ENCODE data around the gene SLC4A5. TPM values are rescaled to one million over a fixed set of nuclear protein-coding genes. Genes with fewer than 3 reads are reported as not detected.
A peak's percentile ranks its signal among the peaks of the same experiment; 100 is the strongest.

Gene SLC4A5
- total RNA-seq, 4 donors from 2014 or later, result 4.2 to 22.9 (median 9.5) TPM

DNA sequence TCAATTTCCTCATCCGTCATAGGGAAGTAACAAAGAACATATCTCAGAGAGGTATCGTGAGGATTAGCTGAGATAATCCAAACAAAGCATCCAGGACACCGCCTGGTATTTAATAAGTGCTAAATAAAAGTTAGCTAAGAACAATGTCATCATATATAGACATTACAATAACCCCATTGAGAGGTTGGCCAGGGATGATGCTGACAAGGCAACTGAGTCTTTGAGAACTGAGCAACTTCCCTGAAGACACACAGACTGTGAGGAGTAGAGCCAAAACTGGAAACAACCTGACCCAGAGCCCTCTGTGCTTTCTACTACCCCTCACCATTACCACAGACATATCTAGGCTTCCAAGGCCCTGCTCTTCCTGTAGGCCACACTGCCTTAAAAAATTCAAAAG, 38.5 kb upstream of the SLC4A5 start:
- Histone ChIP-seq H3K4me3 (no peak overlapping the region), H3K4me1 (peaks cover 0 to 85% (median 23%) of the 10 kb centered on the region in 4 donors), H3K27ac (peak overlapping the region in 2 of 4 donors; percentile 8 to 16), H3K27me3 (no peaks in the 10 kb centered on the region), H3K9me3 (no peaks in the 10 kb centered on the region), H3K36me3 (peaks cover 0 to 18% (median 0%) of the 10 kb centered on the region in 3 donors)
- WGBS, 2 donors, result 62 to 66% methylated on average over 3 of the region's 3 CpGs
- TF ChIP-seq POLR2A (IDR thresholded peaks at IDR 0.05) (no peak), EP300 (IDR thresholded peaks at IDR 0.05) (no peak)
- TF ChIP-seq, protein P1, sequence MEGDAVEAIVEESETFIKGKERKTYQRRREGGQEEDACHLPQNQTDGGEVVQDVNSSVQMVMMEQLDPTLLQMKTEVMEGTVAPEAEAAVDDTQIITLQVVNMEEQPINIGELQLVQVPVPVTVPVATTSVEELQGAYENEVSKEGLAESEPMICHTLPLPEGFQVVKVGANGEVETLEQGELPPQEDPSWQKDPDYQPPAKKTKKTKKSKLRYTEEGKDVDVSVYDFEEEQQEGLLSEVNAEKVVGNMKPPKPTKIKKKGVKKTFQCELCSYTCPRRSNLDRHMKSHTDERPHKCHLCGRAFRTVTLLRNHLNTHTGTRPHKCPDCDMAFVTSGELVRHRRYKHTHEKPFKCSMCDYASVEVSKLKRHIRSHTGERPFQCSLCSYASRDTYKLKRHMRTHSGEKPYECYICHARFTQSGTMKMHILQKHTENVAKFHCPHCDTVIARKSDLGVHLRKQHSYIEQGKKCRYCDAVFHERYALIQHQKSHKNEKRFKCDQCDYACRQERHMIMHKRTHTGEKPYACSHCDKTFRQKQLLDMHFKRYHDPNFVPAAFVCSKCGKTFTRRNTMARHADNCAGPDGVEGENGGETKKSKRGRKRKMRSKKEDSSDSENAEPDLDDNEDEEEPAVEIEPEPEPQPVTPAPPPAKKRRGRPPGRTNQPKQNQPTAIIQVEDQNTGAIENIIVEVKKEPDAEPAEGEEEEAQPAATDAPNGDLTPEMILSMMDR (IDR thresholded peaks at IDR 0.05), result no peak
- no peak for DNase-seq (ENCODE audit: low spot score in 2 of 2)

DNA sequence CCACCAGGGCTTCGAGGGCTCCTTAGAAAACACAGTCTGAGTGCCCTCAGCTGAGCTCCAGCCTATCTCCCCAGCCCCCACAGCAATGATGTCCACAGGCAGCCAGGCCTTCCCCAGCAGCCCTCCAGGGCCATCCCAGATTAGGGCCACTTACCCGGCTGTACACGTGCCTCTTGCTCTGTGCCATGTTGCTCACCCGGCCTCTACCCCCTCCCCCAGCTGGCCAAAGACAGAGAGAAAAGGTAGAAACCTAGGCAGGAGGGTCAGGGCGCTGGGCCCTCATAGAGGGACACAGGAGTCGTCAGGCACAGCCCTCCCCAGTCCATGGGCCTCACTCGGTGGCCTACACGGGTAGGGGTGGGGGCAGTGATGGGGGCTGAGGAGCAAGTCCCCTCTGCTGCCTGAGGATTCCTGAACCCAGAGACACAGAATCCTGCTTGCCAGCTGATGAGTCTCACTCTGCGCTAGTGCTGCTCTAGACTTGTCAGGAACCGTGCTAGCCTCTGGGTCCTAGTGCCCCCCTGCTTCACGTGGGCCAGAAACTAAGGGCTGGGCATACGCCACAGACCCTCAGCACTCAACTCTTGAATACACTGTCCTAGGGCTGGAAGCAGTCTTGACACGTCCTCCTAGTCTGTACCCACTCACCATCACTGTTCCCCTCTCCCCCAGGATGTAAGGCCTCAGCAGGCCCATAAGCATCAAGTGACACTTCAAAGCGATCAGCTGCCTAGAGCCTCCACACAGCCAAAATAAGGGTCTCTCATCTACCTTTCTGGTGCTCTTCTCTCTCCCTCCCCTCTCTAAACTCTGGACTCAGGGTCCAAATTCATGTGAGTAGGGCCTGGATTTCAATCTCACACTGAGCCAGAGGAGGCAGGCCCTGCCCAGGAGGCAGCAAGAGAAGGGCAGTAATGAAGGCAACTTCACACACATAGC, 36.9 kb upstream of the SLC4A5 start, which contains the start of gene DCTN1:
DCTN1 (minus strand) TSS at position 461 of the 939 bp plus-strand sequence; CDS start at position 187, 274 bp downstream.
- Histone ChIP-seq H3K4me3 (peak within 1 kb of the TSS; percentile 27 to 49 (median 33)), H3K4me1 (peaks cover 0 to 78% (median 23%) of the 10 kb centered on the region in 4 donors), H3K27me3 (no peaks in the 10 kb centered on the region), H3K27ac (peak within 1 kb of the TSS in 3 of 4 donors; percentile 55 to 72 (median 68)), H3K36me3 (peaks cover 0 to 26% (median 0%) of the 10 kb centered on the region in 3 donors), H3K9me3 (no peaks in the 10 kb centered on the region)
- peak in 1 of 2 donors; percentile 37 for DNase-seq (ENCODE audit: low spot score in 2 of 2)
- TF ChIP-seq EP300 (IDR thresholded peaks at IDR 0.05) (no peak), POLR2A (IDR thresholded peaks at IDR 0.05) (no peak)
- TF ChIP-seq, protein P1 (IDR thresholded peaks at IDR 0.05), result no peak
- 15 to 22% methylated on average over 14 of the region's 14 CpGs for WGBS, 2 donors

DNA sequence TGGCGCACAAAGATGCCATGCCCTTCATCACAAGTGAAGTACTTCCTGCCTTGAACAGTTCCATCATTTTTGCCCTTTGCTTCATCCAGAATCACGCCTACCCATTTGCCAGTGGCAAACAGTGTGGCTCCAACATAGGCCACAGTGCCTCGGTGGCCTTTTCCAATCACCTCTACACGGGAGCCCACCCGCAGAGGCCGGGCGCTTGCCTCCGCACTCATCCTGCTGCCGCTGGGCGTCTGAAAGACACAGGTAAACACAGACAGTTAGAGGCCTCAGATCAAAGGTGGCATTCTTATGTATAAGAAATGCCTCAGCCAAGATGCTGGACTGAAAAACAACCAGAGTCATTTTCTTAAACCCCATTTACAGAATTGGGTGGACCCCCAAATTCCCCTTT, 34.8 kb upstream of the SLC4A5 start:
- Histone ChIP-seq H3K4me3 (no peak overlapping the region), H3K4me1 (peaks cover 0 to 78% (median 23%) of the 10 kb centered on the region in 4 donors), H3K27me3 (no peaks in the 10 kb centered on the region), H3K9me3 (no peaks in the 10 kb centered on the region), H3K36me3 (peaks cover 0 to 26% (median 0%) of the 10 kb centered on the region in 3 donors), H3K27ac (no peak overlapping the region)
- 91 to 94% methylated on average over 10 of the region's 10 CpGs for WGBS, 2 donors
- TF ChIP-seq EP300 (IDR thresholded peaks at IDR 0.05), result no peak
- TF ChIP-seq, protein P1 (IDR thresholded peaks at IDR 0.05), result no peak
- no peak for TF ChIP-seq POLR2A (IDR thresholded peaks at IDR 0.05)
- no peak for DNase-seq (ENCODE audit: low spot score in 2 of 2)

DNA sequence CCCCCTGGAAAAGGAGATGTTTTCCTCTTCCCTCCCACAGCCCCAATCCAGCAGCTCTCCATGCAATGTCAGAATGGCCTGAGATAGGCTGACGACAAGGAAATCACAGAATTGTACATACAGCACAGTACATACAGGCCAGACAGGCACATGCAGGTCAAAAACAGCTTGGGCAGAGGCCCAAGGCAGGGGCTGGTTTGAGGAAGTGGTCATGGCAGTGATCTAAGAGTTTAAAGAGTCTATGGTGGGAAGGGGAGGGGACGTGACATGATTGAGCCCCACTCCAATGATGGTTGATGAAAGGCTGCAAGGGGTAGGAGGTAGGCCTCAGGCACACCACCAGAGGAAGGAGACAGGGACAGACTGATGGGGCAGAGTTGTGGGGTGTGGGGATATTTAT, 32.6 kb upstream of the SLC4A5 start:
- 88 to 92% methylated on average over 2 of the region's 2 CpGs for WGBS, 2 donors
- peaks cover 0 to 68% (median 21%) of the 10 kb centered on the region in 4 donors for H3K4me1 ChIP-seq
- no peak overlapping the region for H3K27ac ChIP-seq
- H3K9me3 ChIP-seq, result no peaks in the 10 kb centered on the region
- peaks cover 0 to 34% (median 4%) of the 10 kb centered on the region in 3 donors for H3K36me3 ChIP-seq
- TF ChIP-seq, protein P1 (IDR thresholded peaks at IDR 0.05), result no peak
- TF ChIP-seq POLR2A (IDR thresholded peaks at IDR 0.05), result no peak
- TF ChIP-seq EP300 (IDR thresholded peaks at IDR 0.05), result no peak
- DNase-seq (ENCODE audit: low spot score in 2 of 2), result no peak
- no peak overlapping the region for H3K4me3 ChIP-seq
- no peaks in the 10 kb centered on the region for H3K27me3 ChIP-seq
